ENCODE results near the gene MAP1B. TPM values are rescaled to one million over a fixed set of nuclear protein-coding genes. Genes with fewer than 3 reads are reported as not detected.

The MAP1B gene
- polyA plus RNA-seq, 1 donor (not counting 4 experiments of a cell fraction or from before 2014, with no cell fraction given) = 3.3 TPM

GRCh38 chr5:72114629-72115028, 7.4 kb downstream of the MAP1B start:
- Histone ChIP-seq H3K4me2 (ENCODE audit: control insufficient read depth, extremely low read depth, insufficient read depth, low read depth, low read length) (no peak overlapping the region), H3K9me1 (ENCODE audit: control insufficient read depth, extremely low read depth, insufficient read depth, low read length) (no peaks in the 10 kb centered on the region), H4K20me1 (ENCODE audit: control insufficient read depth, extremely low read depth, insufficient read depth, low read length) (no peaks in the 10 kb centered on the region), H3K27me3 (ENCODE audit: control insufficient read depth, extremely low read depth, insufficient read depth, low read length) (no peaks in the 10 kb centered on the region), H3K9ac (ENCODE audit: control insufficient read depth, extremely low read depth, insufficient read depth, low read length) (no peak overlapping the region), H3K27ac (ENCODE audit: control insufficient read depth, insufficient read depth, low read length) (no peak overlapping the region), H3K4me1 (ENCODE audit: control insufficient read depth, extremely low read depth, insufficient read depth, low read length) (no peaks in the 10 kb centered on the region), H3K36me3 (ENCODE audit: control insufficient read depth in 2 of 2, extremely low read depth in 1 of 2, insufficient read depth in 2 of 2, low read length in 2 of 2) (peaks cover 0 to 3% of the 10 kb centered on the region in 2 experiments), H3K9me3 (ENCODE audit: control insufficient read depth, low read depth, low read length) (no peaks in the 10 kb centered on the region), H2AFZ (ENCODE audit: control insufficient read depth, low read length) (no peak overlapping the region), H3K4me3 (ENCODE audit: control insufficient read depth in 2 of 3, extremely low read depth in 1 of 3, insufficient read depth in 2 of 3, low read depth in 1 of 3, low read length in 3 of 3) (no peak overlapping the region), H3K79me2 (ENCODE audit: control insufficient read depth, insufficient read depth, low read length) (no peaks in the 10 kb centered on the region)
- FAIRE-seq = no peak
- no peak for DNase-seq (ENCODE audit: low read depth, low spot score)
- dilution Hi-C loops (cut with MboI; ENCODE audit: extremely low pct_ligation_motif_present, low sequenced_read_pairs) = no loop called here
- TF ChIP-seq EZH2 (IDR thresholded peaks at IDR 0.05; ENCODE audit: low read length) (no peak), CTCF (optimal IDR thresholded peaks at IDR 0.05 in 1 of 3, IDR thresholded peaks at IDR 0.05 in 1 of 3, conservative IDR thresholded peaks at IDR 0.05 in 1 of 3; ENCODE audit: extremely low read depth in 1 of 3, insufficient read depth in 2 of 3, low read length in 3 of 3) (no peak)

- H3K4me1 ChIP-seq (ENCODE audit: control insufficient read depth, extremely low read depth, insufficient read depth, low read length) = no peaks in the 10 kb centered on the region
- no peaks in the 10 kb centered on the region for H4K20me1 ChIP-seq (ENCODE audit: control insufficient read depth, extremely low read depth, insufficient read depth, low read length)
- no peaks in the 10 kb centered on the region for H3K27me3 ChIP-seq (ENCODE audit: control insufficient read depth, extremely low read depth, insufficient read depth, low read length)
- H3K9ac ChIP-seq (ENCODE audit: control insufficient read depth, extremely low read depth, insufficient read depth, low read length) = no peak overlapping the region
- no peak for DNase-seq (ENCODE audit: low read depth, low spot score)
- no peak overlapping the region for H3K4me3 ChIP-seq (ENCODE audit: control insufficient read depth in 2 of 3, extremely low read depth in 1 of 3, insufficient read depth in 2 of 3, low read depth in 1 of 3, low read length in 3 of 3)
- no peaks in the 10 kb centered on the region for H3K79me2 ChIP-seq (ENCODE audit: control insufficient read depth, insufficient read depth, low read length)
- no peak overlapping the region for H2AFZ ChIP-seq (ENCODE audit: control insufficient read depth, low read length)
- TF ChIP-seq CTCF (optimal IDR thresholded peaks at IDR 0.05 in 1 of 3, IDR thresholded peaks at IDR 0.05 in 1 of 3, conservative IDR thresholded peaks at IDR 0.05 in 1 of 3; ENCODE audit: extremely low read depth in 1 of 3, insufficient read depth in 2 of 3, low read length in 3 of 3) = no peak
- TF ChIP-seq EZH2 (IDR thresholded peaks at IDR 0.05; ENCODE audit: low read length) = no peak
- no peaks in the 10 kb centered on the region for H3K9me1 ChIP-seq (ENCODE audit: control insufficient read depth, extremely low read depth, insufficient read depth, low read length)
- dilution Hi-C loops (cut with MboI; ENCODE audit: extremely low pct_ligation_motif_present, low sequenced_read_pairs) = no loop called here
- H3K9me3 ChIP-seq (ENCODE audit: control insufficient read depth, low read depth, low read length) = no peaks in the 10 kb centered on the region
- H3K4me2 ChIP-seq (ENCODE audit: control insufficient read depth, extremely low read depth, insufficient read depth, low read depth, low read length) = no peak overlapping the region
- peaks cover 0 to 3% of the 10 kb centered on the region in 2 experiments for H3K36me3 ChIP-seq (ENCODE audit: control insufficient read depth in 2 of 2, extremely low read depth in 1 of 2, insufficient read depth in 2 of 2, low read length in 2 of 2)
- H3K27ac ChIP-seq (ENCODE audit: control insufficient read depth, insufficient read depth, low read length) = no peak overlapping the region
- peak; percentile 32 for FAIRE-seq
These were observed 8.0 kb downstream of the MAP1B start for GRCh38 chr5:72115296-72115695.
